Fibroblast of villous mesenchyme (primary cell): ENCODE results near the gene TMEM170B. TPM values are rescaled to one million over a fixed set of nuclear protein-coding genes. Genes with fewer than 3 reads are reported as not detected.

Source experiments
- DNase-seq: peaks from one replicate; pipeline ENCODE4 v3.0.0-alpha.2; 2010; ENCODE audit warnings: low read depth
- H3K4me3 ChIP-seq: 2 replicates; pipeline ENCODE4 v1.5.1; 2011; ENCODE audit warnings: low read depth, mild to moderate bottlenecking, low read length
- total RNA-seq: library from RNA; depleted of rRNA; stranded (reverse); fragments of >200 nt; gene quantifications from 2 replicates; pipeline ENCODE4 v1.2.3, GENCODE V29; 2012
- TF ChIP-seq, protein P1 (sequence below): IDR thresholded peaks from 2 replicates; pipeline ENCODE4 v1.5.1; 2012; ENCODE audit warnings: low read depth, mild to moderate bottlenecking, low read length; ENCODE audit not compliant: insufficient read depth

TMEM170B gene
- total RNA-seq, 1 donor: 2.6 TPM

DNA sequence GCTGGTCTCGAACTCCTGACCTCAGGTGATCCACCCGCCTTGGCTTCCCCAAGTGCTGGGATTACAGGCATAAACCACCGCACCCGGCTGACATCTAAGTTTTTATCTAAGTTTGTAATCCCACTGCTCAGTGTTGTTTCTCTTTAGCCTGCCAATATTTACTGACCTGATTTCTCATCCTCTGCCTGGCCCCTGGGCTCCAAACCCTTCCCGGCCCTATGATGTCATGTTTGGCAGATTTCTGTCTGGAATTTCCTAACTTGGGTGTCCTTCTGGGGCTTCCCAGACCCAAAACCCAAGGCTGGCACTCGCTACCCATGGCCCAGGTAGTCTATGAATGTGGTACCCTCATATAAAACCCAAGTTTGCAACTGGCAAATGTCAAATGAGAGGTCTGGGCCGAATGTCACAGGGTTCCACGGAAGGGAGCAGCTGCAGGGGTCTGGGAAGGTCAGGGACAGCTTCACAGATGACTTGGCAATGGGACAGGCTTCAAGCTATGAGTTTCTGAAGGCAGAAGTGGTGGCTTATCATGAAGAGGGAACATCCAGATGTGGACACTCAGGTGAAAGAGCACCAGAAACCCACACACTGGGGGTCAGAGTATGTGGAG lies 54.9 kb downstream of the TMEM170B start:
- H3K4me3 ChIP-seq: no peak overlapping the region
- TF ChIP-seq, protein P1, sequence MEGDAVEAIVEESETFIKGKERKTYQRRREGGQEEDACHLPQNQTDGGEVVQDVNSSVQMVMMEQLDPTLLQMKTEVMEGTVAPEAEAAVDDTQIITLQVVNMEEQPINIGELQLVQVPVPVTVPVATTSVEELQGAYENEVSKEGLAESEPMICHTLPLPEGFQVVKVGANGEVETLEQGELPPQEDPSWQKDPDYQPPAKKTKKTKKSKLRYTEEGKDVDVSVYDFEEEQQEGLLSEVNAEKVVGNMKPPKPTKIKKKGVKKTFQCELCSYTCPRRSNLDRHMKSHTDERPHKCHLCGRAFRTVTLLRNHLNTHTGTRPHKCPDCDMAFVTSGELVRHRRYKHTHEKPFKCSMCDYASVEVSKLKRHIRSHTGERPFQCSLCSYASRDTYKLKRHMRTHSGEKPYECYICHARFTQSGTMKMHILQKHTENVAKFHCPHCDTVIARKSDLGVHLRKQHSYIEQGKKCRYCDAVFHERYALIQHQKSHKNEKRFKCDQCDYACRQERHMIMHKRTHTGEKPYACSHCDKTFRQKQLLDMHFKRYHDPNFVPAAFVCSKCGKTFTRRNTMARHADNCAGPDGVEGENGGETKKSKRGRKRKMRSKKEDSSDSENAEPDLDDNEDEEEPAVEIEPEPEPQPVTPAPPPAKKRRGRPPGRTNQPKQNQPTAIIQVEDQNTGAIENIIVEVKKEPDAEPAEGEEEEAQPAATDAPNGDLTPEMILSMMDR: no peak
- peak; percentile 63 for DNase-seq

DNA sequence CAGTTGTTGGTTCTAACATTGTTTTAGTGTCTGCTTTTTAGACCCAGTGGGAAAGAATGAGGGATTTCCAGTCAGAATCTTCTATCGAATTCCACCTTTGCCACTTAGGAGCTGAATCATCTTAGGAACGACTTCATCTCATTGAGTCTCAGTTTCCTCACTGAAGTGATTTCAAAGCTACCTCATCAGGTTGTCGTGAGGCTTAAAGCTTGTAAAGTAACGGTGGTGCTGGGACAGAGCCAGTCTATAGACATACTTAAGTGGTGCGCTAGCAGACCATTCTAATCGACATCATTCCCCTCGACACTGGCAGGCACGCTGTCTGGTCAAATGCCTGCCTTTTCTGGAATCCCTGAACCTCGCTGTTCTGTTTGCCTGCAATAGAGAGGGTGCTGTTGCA lies 55.5 kb downstream of the TMEM170B start:
- no peak for DNase-seq
- H3K4me3 ChIP-seq: no peak overlapping the region
- TF ChIP-seq, protein P1: no peak

DNA sequence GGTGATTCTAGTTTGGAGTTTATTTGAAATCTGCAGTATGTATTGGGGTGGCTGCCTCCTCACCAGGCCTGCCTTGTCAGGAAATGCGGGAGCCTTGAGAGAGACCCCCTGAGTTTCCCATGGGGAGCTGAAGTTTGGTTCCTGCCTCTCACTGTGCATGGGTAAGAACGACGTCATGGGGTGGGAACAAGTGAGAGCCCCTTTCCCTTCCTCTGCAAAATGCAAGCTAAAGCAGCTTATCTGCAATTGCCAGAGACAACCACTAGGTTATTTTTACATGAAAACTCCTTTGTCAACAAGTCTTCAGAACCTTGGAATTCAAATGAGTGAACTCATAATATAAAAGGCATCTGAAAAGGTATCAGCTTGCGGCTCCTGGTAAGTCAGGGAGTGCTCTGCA lies 58.4 kb downstream of the TMEM170B start:
- no peak overlapping the region for H3K4me3 ChIP-seq
- TF ChIP-seq, protein P1: peak; percentile 40
- no peak for DNase-seq

DNA sequence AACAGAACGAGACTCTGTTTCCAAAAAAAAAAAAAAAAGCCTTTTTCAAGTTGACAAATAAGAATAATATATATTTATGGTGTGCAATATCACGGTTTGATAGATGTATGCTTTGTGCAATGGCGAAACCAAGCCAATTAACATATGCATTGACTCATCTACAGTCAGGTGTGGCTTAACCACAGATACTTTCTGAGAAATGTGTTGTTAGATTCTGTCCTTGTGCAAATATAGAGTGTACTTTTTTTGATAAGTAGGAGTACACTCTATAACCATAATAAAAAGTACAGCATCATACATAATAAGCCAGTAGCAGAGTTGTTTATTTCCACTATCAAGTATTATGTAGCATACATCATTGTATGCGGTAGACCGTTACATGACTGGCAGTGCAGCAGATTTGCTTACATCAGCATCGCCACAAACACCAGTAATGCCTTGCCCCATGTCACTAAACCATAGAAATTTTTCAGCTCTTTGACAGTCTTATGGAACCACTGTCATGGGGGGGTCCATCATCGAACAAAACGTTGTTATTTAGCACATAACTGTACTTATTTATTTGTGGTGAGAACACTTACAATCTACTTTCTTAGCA lies 59.2 kb downstream of the TMEM170B start:
- H3K4me3 ChIP-seq: no peak overlapping the region

DNA sequence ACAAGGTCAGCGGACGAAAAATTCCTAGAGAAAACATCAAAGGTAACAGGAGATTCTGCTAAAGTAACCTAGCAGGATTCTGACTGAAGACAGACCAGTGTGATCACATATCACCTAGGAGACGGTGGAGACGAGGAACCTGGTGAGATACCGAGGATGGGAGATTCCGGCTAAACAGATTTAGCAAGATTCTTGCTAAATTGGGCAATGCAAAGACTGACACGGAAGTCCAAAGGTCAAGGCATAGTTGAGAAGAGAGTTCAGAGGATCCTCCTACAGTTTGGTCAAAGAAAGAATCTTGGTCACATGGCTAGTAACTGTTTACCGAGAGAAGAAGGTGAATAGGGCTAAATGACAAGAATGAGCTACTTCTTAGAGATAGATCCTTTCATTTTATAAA lies 61.1 kb downstream of the TMEM170B start:
- no peak overlapping the region for H3K4me3 ChIP-seq
- DNase-seq: no peak
- TF ChIP-seq, protein P1: no peak

More for the DNA sequence above, 59.2 kb downstream of the TMEM170B start:
- DNase-seq: no peak
- TF ChIP-seq, protein P1: no peak

DNA sequence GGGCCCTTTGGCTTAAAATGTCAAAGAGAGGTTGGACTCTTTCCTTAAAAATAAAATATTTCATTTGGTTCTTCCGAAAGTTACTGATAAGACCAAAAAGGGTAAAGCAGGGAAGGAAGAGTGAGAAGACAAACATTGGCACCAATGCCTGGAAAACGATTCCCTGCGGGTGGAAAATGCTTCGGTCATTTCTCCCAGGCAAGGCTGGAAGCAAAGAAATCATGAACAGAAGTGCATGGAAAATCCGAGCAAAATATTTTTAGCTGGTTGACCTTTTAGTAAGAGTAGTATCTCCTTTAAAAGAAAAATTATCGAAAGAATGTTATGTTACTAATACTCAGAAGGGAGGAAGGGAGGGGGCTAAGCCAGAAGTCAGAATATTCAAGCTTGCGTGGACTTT lies 62.7 kb downstream of the TMEM170B start:
- no peak for DNase-seq
- no peak overlapping the region for H3K4me3 ChIP-seq
- TF ChIP-seq, protein P1: no peak
